ENCODE measurements around the gene PTPN18.
"Not testable (repeated sequence)": the region's sequence is repeated elsewhere in the genome, so short reads cannot be mapped to it uniquely, and the experiment has no call there.

The PTPN18 gene

DNA sequence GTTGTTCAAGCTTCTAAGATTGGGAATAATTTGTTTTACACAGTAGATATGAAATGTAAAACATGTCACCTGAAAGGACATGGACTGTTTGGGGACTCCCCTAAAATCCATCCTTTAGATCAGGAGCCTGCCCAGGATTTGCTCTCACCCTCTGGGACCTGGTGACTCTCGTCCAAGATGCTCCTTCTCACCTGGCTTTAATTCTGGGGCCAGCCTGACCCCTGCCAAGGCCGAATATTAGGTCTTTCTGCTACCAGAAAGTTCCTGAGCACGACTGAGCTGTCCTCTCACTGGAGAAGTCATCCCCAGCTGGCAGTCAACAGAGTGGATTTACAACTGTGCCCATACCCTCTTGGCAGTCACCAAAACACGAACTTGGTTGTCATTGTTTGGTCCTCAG is 25.3 kb downstream of the PTPN18 start:
- DNase-seq (ENCODE audit: low spot score): no peak

DNA sequence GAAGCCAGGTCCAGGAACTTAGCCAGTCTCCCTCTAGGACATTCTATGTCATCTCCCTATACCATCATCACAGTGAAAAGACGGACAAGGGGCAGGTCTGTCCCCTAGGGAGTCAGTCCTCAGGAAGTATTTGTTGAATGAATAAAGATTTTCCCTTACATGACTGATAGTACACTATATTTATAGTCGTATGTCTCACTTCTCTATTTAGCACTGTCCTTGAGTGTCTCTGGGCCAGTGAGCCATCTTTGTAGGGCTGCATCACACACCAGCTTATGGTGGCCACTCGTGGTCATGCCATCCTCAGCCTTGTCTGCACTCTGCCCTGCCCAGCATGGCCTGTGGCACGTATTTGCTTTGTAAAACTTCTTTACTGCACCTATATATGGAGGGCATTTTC is 25.8 kb downstream of the PTPN18 start:
- no peak for DNase-seq (ENCODE audit: low spot score)

DNA sequence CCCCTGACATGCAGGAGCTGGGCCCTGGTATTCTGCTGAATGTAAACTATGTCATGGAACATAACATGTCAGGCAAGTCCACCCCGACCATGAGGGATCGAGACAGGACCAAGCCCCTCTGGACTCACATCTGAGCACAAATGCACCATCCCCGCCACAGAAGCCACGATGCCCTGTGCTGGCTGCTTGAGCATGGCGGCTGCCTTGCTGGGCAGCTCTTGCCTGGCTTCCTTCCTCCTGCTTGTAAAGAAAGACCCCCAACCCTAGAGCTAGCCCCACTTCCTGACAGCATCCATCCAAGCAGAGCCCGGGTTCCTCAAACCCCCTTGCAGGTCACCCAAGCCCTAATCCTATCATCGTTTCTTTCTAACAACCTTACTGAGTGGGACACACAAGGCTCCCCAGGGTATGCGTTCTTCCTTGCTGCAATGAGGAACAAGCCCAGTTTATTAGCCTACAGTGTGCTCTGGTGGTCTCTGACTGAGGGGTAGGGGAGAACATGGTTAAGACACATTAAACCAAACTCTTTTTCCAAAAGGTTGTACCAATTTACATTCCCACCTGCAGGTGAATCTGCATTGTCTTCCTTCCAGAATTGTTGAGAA is 26.6 kb downstream of the PTPN18 start:
- DNase-seq (ENCODE audit: low spot score): no peak

DNA sequence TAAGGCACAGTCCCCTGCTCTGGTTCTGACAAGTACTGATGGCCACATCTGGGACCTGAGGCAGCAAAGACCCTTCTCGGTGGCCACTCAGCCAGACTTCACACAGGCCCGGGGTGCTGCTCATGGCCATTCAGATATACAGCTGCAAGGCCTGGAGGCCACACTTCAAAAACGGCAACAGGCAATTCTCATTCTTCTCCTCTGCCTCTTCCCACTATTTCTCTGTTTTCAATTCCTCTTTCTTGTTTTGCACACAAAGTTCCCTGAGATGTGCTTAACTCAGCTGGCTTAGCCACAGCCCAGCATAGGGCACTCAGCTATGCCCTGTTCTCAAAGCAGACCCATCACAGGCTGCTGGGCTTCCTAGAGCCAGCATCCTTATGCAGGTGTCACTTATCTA is 29.9 kb downstream of the PTPN18 start:
- no peak for DNase-seq (ENCODE audit: low spot score)

- DNase-seq (ENCODE audit: low spot score): no peak
Measured at GRCh38 chr2:130387071-130387400, 31.2 kb downstream of the PTPN18 start.

- DNase-seq (ENCODE audit: low spot score): no peak
Measured at GRCh38 chr2:130387804-130388203, 31.9 kb downstream of the PTPN18 start.

GRCh38 chr2:130388221-130388907 is 32.5 kb downstream of the PTPN18 start:
- no peak for DNase-seq (ENCODE audit: low spot score)

GRCh38 chr2:130389358-130389757 is 33.5 kb downstream of the PTPN18 start:
- DNase-seq (ENCODE audit: low spot score): no peak

DNA sequence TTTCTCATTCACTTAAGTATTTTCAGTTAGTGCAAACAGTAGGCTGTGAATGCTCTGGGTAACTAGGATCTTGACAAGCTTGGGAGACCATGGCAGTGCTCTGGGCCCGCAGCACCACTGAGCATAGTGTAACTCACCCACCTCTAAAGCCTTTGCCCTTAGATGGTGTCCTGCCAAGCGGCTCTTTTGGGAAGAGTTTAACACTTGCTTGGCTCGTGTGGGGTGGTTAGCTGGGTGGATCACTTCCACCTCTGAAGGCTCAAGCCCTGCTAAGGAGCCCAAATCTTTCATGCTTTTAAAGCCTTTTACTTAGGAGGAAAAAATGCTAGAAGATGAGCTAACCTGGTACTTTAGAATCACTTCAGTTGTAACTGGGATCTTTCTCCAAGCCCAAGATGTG is 33.9 kb downstream of the PTPN18 start:
- no peak for DNase-seq (ENCODE audit: low spot score)

- no peak for DNase-seq (ENCODE audit: low spot score)
Measured at GRCh38 chr2:130390460-130391057, 34.7 kb downstream of the PTPN18 start.

DNA sequence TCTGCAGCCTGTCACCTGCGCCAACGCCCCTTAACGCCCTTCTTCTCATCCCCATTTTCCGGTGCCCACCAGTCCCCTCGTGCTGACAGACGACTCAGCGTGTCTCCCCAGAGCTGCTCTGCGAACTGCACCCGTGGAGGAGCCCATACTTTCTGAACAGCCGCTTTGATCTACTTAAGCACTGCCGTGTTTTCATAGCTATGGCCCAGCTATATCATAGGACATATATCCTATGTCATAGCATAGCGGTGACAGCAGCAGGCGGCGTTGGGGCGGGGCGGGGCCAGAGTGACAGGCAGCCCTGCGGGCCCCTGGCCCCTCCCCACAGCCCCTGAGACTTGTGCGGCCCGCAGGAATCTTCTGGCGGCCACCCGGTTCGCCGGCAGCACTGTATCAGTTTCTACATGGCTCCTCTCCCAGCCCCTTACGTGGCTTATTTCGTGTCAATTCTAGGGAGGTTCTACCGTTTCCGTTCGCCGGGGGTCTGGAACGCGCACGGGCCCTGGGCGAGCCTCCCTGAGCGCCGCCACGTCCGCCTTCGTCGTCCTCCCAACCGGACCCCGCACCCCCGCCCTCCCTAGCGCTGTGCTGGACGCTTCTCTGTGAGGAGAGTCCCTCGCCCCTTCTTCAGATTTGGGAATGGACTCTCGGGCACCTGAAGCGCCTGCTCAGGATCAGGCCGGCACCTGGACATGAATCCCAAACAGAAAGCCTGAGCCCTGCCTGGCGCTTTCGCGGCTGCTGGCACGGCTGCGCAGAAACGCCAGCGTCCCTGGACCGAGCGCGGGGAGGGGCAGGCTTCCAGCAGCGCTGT is 35.4 kb downstream of the PTPN18 start:
- DNase-seq (ENCODE audit: low spot score): peak; percentile 81

DNA sequence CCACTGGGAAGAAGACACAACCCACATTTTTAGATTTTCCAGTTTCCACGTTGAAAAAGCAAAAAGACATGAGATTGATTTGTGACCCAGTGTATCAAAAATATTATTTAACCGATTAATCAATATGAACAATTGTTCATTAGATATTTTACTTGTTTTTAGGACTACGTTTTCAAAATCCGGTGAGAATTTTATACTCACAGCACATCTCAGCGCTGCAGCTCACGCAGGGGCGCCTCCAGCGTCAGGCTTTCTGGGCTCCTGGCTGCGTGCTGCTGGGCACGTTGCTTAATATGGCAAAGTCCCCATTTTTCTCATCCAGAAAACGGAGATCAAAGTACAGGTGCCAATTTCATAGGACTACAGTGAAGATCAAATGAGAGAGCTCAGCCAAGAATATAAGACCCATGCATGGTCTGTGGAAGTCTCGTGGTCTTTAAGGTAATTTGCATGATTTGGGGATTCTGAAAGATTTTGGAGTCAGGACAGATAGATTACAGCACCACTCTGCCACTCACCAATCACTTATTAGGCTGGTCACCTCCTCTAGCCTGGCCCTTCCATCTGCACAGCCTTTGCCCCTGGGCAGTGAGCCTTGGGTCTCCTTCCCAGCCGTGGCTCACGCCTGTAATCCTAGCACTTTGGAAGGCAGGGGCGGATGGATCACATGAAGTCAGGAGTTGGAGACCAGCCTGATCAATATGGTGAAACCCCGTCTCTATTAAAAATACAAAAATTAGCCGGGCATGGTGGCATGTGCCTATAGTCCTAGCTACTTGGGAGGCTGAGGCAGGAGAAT is 36.2 kb downstream of the PTPN18 start:
- no peak for DNase-seq (ENCODE audit: low spot score)

DNA sequence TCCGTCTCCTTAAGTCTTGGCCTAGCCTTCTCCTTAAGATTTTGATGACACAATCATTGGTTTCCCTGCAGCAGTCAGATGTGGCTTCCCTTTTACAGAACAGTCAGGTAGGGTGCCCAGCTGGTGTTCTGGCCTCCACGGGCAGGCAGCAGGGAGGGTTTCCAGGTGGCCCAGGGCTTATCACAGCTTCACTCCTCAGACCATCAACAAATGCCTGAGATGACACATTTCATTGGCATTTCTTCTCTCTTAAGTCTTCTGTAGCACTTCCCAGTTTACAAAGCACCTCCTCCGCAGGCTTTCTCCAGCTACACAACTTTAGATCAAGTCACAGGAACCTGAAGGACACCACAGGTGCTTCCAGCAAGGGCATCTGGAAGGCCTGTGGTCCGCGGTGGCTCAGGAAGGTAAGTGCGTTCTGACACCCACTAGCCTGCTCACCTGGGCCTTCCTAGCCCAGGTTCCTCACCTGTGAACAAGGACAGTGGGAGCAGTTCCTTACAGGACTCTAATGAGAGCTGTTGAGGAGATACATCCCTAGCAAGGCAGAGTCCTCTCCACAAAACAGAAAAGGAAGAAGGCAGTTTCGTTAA is 37.6 kb downstream of the PTPN18 start:
- DNase-seq (ENCODE audit: low spot score): no peak

- DNase-seq (ENCODE audit: low spot score): not testable (repeated sequence)
Measured at GRCh38 chr2:130406280-130406679, 50.4 kb downstream of the PTPN18 start.

GRCh38 chr2:130416693-130417092 is 60.8 kb downstream of the PTPN18 start:
- DNase-seq (ENCODE audit: low spot score): not testable (repeated sequence)

GRCh38 chr2:130418845-130419244 is 63.0 kb downstream of the PTPN18 start:
- DNase-seq (ENCODE audit: low spot score): not testable (repeated sequence)
